GM12878 (cell line): ENCODE measurements around the gene NPFFR2. TPM values are rescaled to one million over a fixed set of nuclear protein-coding genes. Genes with fewer than 3 reads are reported as not detected.
A peak's percentile ranks its signal among the peaks of the same experiment; 100 is the strongest.

ENCODE experiments used
- ATAC-seq: fragments of 200-7000 bp; cut with Tn5 transposase; 3 replicates; pipeline ENCODE4 v1.9.1; 2020; ENCODE audit warnings: mild to moderate bottlenecking, moderate library complexity
- BruUV-seq: library from RNA; stranded (reverse); fragments of 400-500 nt; replicated peaks from 2 replicates; lab custom pipeline; 2021; lab: Mats Ljungman, UMichigan
- CTCF ChIA-PET: fragments of 300-600 bp; sonication (Branson Sonifier 250); formaldehyde crosslinking; extraction: SDS; loops from one replicate; lab custom pipeline; 2021; ENCODE audit warnings: inconsistent platforms; lab: Yijun Ruan, JAX
- POLR2A ChIA-PET: fragments of 350-600 bp; formaldehyde crosslinking; extraction: SDS; loops from one replicate; lab custom pipeline; 2021; ENCODE audit warnings: inconsistent platforms; lab: Charles Lee
- RAD21 ChIA-PET: fragments of 300-600 bp; sonication (Branson Sonifier 250); formaldehyde crosslinking; loops from one replicate; lab custom pipeline; 2023; ENCODE audit warnings: antibody characterized with exemption; ENCODE audit not compliant: unreplicated experiment; lab: Charles Lee
- SMC1A ChIA-PET: fragments of 300-600 bp; sonication (Branson Sonifier 250); formaldehyde crosslinking; loops from one replicate; lab custom pipeline; 2023; ENCODE audit not compliant: unreplicated experiment, uncharacterized antibody; lab: Charles Lee
- DNase-seq: peaks from one replicate; pipeline ENCODE4 v3.0.0-alpha.2; 2011; ENCODE audit warnings: low read depth, low spot score
- FAIRE-seq: peaks from 3 replicates; lab custom pipeline; 2011; peaks lifted over from hg19 to GRCh38; lab: Jason Lieb, UNC
- H2AFZ ChIP-seq: 2 replicates; pipeline ENCODE4 v1.6.0; 2011; ENCODE audit warnings: low read depth, low read length, control low read depth; ENCODE audit not compliant: control insufficient read depth
- H3K27ac ChIP-seq: 2 replicates; pipeline ENCODE4 v1.5.1; 2011; ENCODE audit warnings: control low read depth; ENCODE audit not compliant: control insufficient read depth, insufficient read depth
- H3K27me3 ChIP-seq, 2 experiments: replicated peaks in 1 of 2; 2 replicates each; pipeline versions ENCODE4 v1.6.0 to v1.6.1; 2011; ENCODE audit warnings: low read length in 1 of 2; ENCODE audit not compliant: control insufficient read depth in 2 of 2, insufficient read depth in 2 of 2
- H3K36me3 ChIP-seq, 2 experiments: 2 replicates each; pipeline ENCODE4 v1.5.1; 2011; ENCODE audit warnings: low read length in 1 of 2; ENCODE audit not compliant: control insufficient read depth in 2 of 2, insufficient read depth in 2 of 2
- H3K4me1 ChIP-seq: 2 replicates; pipeline ENCODE4 v1.6.1; 2011; ENCODE audit warnings: mild to moderate bottlenecking, low read length, moderate library complexity, mixed read lengths; ENCODE audit not compliant: control insufficient read depth, insufficient read depth
- H3K4me2 ChIP-seq: 2 replicates; pipeline ENCODE4 v1.6.0; 2011; ENCODE audit warnings: control low read depth; ENCODE audit not compliant: control insufficient read depth, insufficient read depth
- H3K4me3 ChIP-seq: fragments of 200-600 bp; sonication (generic); 2 replicates; pipeline ENCODE4 v1.5.1; 2016
- H3K79me2 ChIP-seq: 2 replicates; pipeline ENCODE4 v1.6.0; 2011; ENCODE audit warnings: low read length; ENCODE audit not compliant: control insufficient read depth, insufficient read depth
- H3K9ac ChIP-seq: 2 replicates; pipeline ENCODE4 v1.8.0; 2011; ENCODE audit warnings: low read length, control low read depth, mixed read lengths; ENCODE audit not compliant: control insufficient read depth, insufficient read depth
- H3K9me3 ChIP-seq: replicated peaks from 3 replicates; pipeline ENCODE4 v1.5.1; 2011; ENCODE audit warnings: mild to moderate bottlenecking, low read length; ENCODE audit not compliant: control insufficient read depth, insufficient read depth
- H4K20me1 ChIP-seq: 2 replicates; pipeline ENCODE4 v1.6.0; 2011; ENCODE audit not compliant: control insufficient read depth, insufficient read depth
- ATF7 ChIP-seq: fragments of 450-650 bp; IDR thresholded peaks from 2 replicates; pipeline ENCODE4 v1.6.1; 2016; ENCODE audit warnings: low read depth, mild to moderate bottlenecking
- CHD2 ChIP-seq: IDR thresholded peaks from 2 replicates; pipeline ENCODE4 v1.6.1; 2011; ENCODE audit warnings: low read depth, low read length, improper control_type of control experiment, borderline replicate concordance
- E4F1 ChIP-seq: fragments of 450-650 bp; IDR thresholded peaks from 2 replicates; pipeline ENCODE4 v1.6.1; 2018; ENCODE audit warnings: borderline replicate concordance, mild to moderate bottlenecking; ENCODE audit not compliant: partially characterized antibody
- ESRRA ChIP-seq: IDR thresholded peaks from 2 replicates; pipeline ENCODE4 v1.6.1; 2012; ENCODE audit warnings: mild to moderate bottlenecking, low read length, improper control_type of control experiment
- FOXK2 ChIP-seq: fragments of 450-650 bp; IDR thresholded peaks from 2 replicates; pipeline ENCODE4 v1.6.1; 2017; ENCODE audit warnings: mild to moderate bottlenecking, moderate library complexity
- FOXM1 ChIP-seq: IDR thresholded peaks from 2 replicates; pipeline ENCODE4 v1.6.1; 2012; ENCODE audit warnings: low read depth, mild to moderate bottlenecking, inconsistent platforms, low read length, moderate library complexity
- HSF1 ChIP-seq: fragments of 150-350 bp; IDR thresholded peaks from 2 replicates; pipeline ENCODE4 v1.6.1; 2014; ENCODE audit warnings: mild to moderate bottlenecking, low read depth, low read length
- JUNB ChIP-seq: IDR thresholded peaks from 2 replicates; pipeline ENCODE4 v1.6.1; 2016; ENCODE audit warnings: antibody characterized with exemption, mild to moderate bottlenecking
- POLR2AphosphoS2 ChIP-seq: IDR thresholded peaks from 2 replicates; pipeline ENCODE4 v1.6.1; 2011; ENCODE audit warnings: low read depth, mild to moderate bottlenecking, low read length, improper control_type of control experiment, moderate library complexity
- RUNX3 ChIP-seq: IDR thresholded peaks from 2 replicates; pipeline ENCODE4 v1.6.1; 2012; ENCODE audit warnings: low read length, inconsistent platforms
- SIN3A ChIP-seq: IDR thresholded peaks from 2 replicates; pipeline ENCODE4 v1.6.1; 2012; ENCODE audit warnings: low read depth, low read length, improper control_type of control experiment
- SMAD5 ChIP-seq: IDR thresholded peaks from 2 replicates; pipeline ENCODE4 v1.6.1; 2016; ENCODE audit warnings: antibody characterized with exemption, low read depth
- SMC3 ChIP-seq: IDR thresholded peaks from 2 replicates; pipeline ENCODE4 v1.6.1; 2011; ENCODE audit warnings: low read length, improper control_type of control experiment, borderline replicate concordance
- STAT1 ChIP-seq: fragments of 450-650 bp; conservative IDR thresholded peaks from 2 replicates; pipeline ENCODE4 v1.6.1; 2014; ENCODE audit warnings: antibody characterized with exemption, mild to moderate bottlenecking
- ZBTB40 ChIP-seq: fragments of 450-650 bp; IDR thresholded peaks from 2 replicates; pipeline ENCODE4 v1.6.1; 2016; ENCODE audit warnings: mild to moderate bottlenecking, moderate library complexity, borderline replicate concordance
- ZNF274 ChIP-seq: IDR thresholded peaks from one replicate; pipeline ENCODE4 v1.8.0; 2011; ENCODE audit not compliant: insufficient read length, insufficient read depth
- WGBS: methylation state at CpG from one replicate; pipeline ENCODE4 v1.1.6; 2016; ENCODE audit warnings: low lambda C conversion rate; ENCODE audit not compliant: insufficient replicate concordance, insufficient coverage; ENCODE audit errors: missing lambda C conversion rate; 5-methylcytosine and 5-hydroxymethylcytosine counted together
- in situ Hi-C: fragments of 300-500 bp; cut with MboI; formaldehyde crosslinking; loops from 9 replicates; pipeline ENCODE4 v1.14.3; 2018; ENCODE audit warnings: mixed read lengths
- intact Hi-C: fragments of 100-400 bp; cut with micrococcal nuclease; formaldehyde crosslinking; loops from one replicate; pipeline ENCODE4 v1.14.2; 2022; ENCODE audit not compliant: unreplicated experiment
- polyA plus RNA-seq, 11 experiments: library from polyadenylated mRNA; depleted of rRNA in 4 of 11; unstranded in 6 of 11; stranded (reverse) in 5 of 11; fragments of >200 nt; fragmentation: Nextera tagmentation in 4 of 11; fragmentation: Illumina TruSeq in 1 of 11; extraction: Ambion mirVana in 4 of 11; extraction: Trizol in 1 of 11; gene quantifications; 1 replicate in 1 of 11; 2 replicates in 10 of 11; pipeline versions ENCODE4 v1.2.1 to v1.2.3, GENCODE V29; 2011 to 2016; ENCODE audit warnings: inconsistent platforms in 2 of 11, missing spikeins in 2 of 11, low read depth in 1 of 11
- total RNA-seq, 4 experiments: library from RNA; depleted of rRNA in 3 of 4; stranded (reverse); fragments of >200 nt in 3 of 4; fragmentation: Illumina TruSeq in 1 of 4; extraction: Trizol in 1 of 4; gene quantifications; 2 replicates each; pipeline versions ENCODE4 v1.2.1 to v1.2.3, GENCODE V29; 2013 to 2021

Gene NPFFR2
- total and polyA plus RNA-seq, 10 of the 15 experiments (the other 5 are each of a cell fraction or from before 2014, with no cell fraction given): not detected

- POLR2A ChIA-PET: interaction anchor here (1.0 kb wide), 1 partner anchor 152 kb away, joined by 3 read pairs; no protein-coding TSS in a partner anchor
- BruUV-seq: no TSS peak
- no peak overlapping the region for H3K9ac ChIP-seq
Measured at GRCh38 chr4:72094059-72094797, 62.4 kb downstream of the NPFFR2 start.

More at GRCh38 chr4:72094059-72094797, 62.4 kb downstream of the NPFFR2 start:
- FAIRE-seq (no peak), DNase-seq (no peak), ATAC-seq (peak; percentile 36)
- in situ Hi-C loops: no loop called here
- WGBS: 47% methylated on average over 5 of the region's 5 CpGs
- H3K79me2 ChIP-seq: no peaks in the 10 kb centered on the region
- TF ChIP-seq FOXM1 (no peak), ATF7 (no peak), FOXK2 (no peak), SMAD5 (no peak), E4F1 (no peak), ZNF274 (no peak), JUNB (no peak), POLR2AphosphoS2 (no peak), SIN3A (no peak), SMC3 (no peak), HSF1 (no peak), CHD2 (no peak), ESRRA (no peak), RUNX3 (no peak), STAT1 (no peak), ZBTB40 (no peak)
- H4K20me1 ChIP-seq: no peaks in the 10 kb centered on the region
- CTCF ChIA-PET: interaction anchor here (0.8 to 0.9 kb wide), 2 partner anchors 9 to 11 kb away, joined by 3 read pairs; no protein-coding TSS in a partner anchor
- H3K4me3 ChIP-seq: no peak overlapping the region
- intact Hi-C loops: no loop called here
- no peaks in the 10 kb centered on the region for H3K36me3 ChIP-seq
- RAD21 ChIA-PET: no interaction called here
- H3K27me3 ChIP-seq: no peaks in the 10 kb centered on the region
- H2AFZ ChIP-seq: no peak overlapping the region
- SMC1A ChIA-PET: interaction anchor here (1.3 to 6.5 kb wide), 5 partner anchors 8 to 24 kb away, joined by 3 to 35 read pairs (median 7); no protein-coding TSS in a partner anchor
- H3K9me3 ChIP-seq: no peaks in the 10 kb centered on the region
- H3K27ac ChIP-seq: no peak overlapping the region
- H3K4me2 ChIP-seq: no peak overlapping the region
- no peaks in the 10 kb centered on the region for H3K4me1 ChIP-seq
